Mesenchymal stem cell (in vitro differentiated cells and primary cell): Measurements from ENCODE around the gene KLHL17.

Source experiments
- DNase-seq: peaks from one replicate; pipeline ENCODE4 v3.0.0-alpha.2; 2013
- H2AFZ ChIP-seq: one replicate; pipeline ENCODE4 v1.6.1; 2013; ENCODE audit warnings: low read depth, mild to moderate bottlenecking, control low read depth, inconsistent platforms, low read length, moderate library complexity
- H2AK5ac ChIP-seq: 2 replicates; pipeline ENCODE4 v1.6.1; 2013; ENCODE audit warnings: low read length, moderate library complexity, mild to moderate bottlenecking, inconsistent platforms; ENCODE audit not compliant: severe bottlenecking
- H2BK120ac ChIP-seq: one replicate; pipeline ENCODE4 v1.6.1; 2013; ENCODE audit warnings: low read depth, mild to moderate bottlenecking, inconsistent platforms, low read length, moderate library complexity
- H2BK12ac ChIP-seq, 2 experiments: one replicate each; pipeline ENCODE4 v1.6.1; 2013; ENCODE audit warnings: inconsistent platforms in 2 of 2, low read length in 2 of 2, mild to moderate bottlenecking in 2 of 2, moderate library complexity in 2 of 2, control low read depth in 1 of 2
- H2BK15ac ChIP-seq: one replicate; pipeline ENCODE4 v1.6.1; 2013; ENCODE audit warnings: mild to moderate bottlenecking, low read depth, inconsistent platforms; ENCODE audit not compliant: poor library complexity, severe bottlenecking
- H2BK5ac ChIP-seq: 2 replicates; pipeline ENCODE4 v1.6.1; 2013; ENCODE audit warnings: low read depth, mild to moderate bottlenecking, low read length, control low read depth, inconsistent platforms; ENCODE audit not compliant: poor library complexity, severe bottlenecking
- H3K14ac ChIP-seq, 2 experiments: one replicate each; pipeline ENCODE4 v1.6.1; 2013; ENCODE audit warnings: inconsistent platforms in 2 of 2, low read length in 2 of 2, control low read depth in 1 of 2, mild to moderate bottlenecking in 1 of 2, moderate library complexity in 1 of 2
- H3K18ac ChIP-seq, 2 experiments: one replicate each; pipeline ENCODE4 v1.6.1; 2013; ENCODE audit warnings: inconsistent platforms in 2 of 2, low read length in 2 of 2, control low read depth in 1 of 2, low read depth in 1 of 2, mild to moderate bottlenecking in 1 of 2
- H3K23ac ChIP-seq, 2 experiments: one replicate each; pipeline ENCODE4 v1.6.1; 2013; ENCODE audit warnings: inconsistent platforms in 2 of 2, low read length in 2 of 2, mild to moderate bottlenecking in 2 of 2, moderate library complexity in 2 of 2, control low read depth in 1 of 2
- H3K27ac ChIP-seq: 2 replicates; pipeline ENCODE4 v1.5.1; 2013; ENCODE audit warnings: mild to moderate bottlenecking, moderate library complexity, low read length, control low read depth, inconsistent platforms; ENCODE audit not compliant: poor library complexity, severe bottlenecking
- H3K27me3 ChIP-seq, 2 experiments: 2 replicates each; pipeline versions ENCODE4 v1.6.1 to v1.7.0; 2013; ENCODE audit warnings: low read length in 2 of 2, mild to moderate bottlenecking in 2 of 2, moderate library complexity in 2 of 2, control low read depth in 1 of 2, inconsistent platforms in 1 of 2; ENCODE audit not compliant: control insufficient read depth in 1 of 2, insufficient read depth in 1 of 2
- H3K36me3 ChIP-seq, 2 experiments: 2 replicates each; pipeline versions ENCODE4 v1.6.1 to v1.7.0; 2013; ENCODE audit warnings: low read length in 2 of 2, control low read depth in 1 of 2, inconsistent platforms in 1 of 2, low read depth in 1 of 2, mild to moderate bottlenecking in 1 of 2; ENCODE audit not compliant: insufficient read depth in 2 of 2, control insufficient read depth in 1 of 2
- H3K4ac ChIP-seq, 2 experiments: one replicate each; pipeline ENCODE4 v1.6.1; 2013; ENCODE audit warnings: inconsistent platforms in 2 of 2, low read length in 2 of 2, mild to moderate bottlenecking in 2 of 2, moderate library complexity in 2 of 2, control low read depth in 1 of 2, low read depth in 1 of 2
- H3K4me1 ChIP-seq: 2 replicates; pipeline ENCODE4 v1.6.1; 2013; ENCODE audit warnings: low read depth, low read length, control low read depth; ENCODE audit not compliant: control insufficient read depth, insufficient read depth
- H3K4me2 ChIP-seq: 2 replicates; pipeline ENCODE4 v1.6.1; 2013; ENCODE audit warnings: low read length, mild to moderate bottlenecking, inconsistent platforms; ENCODE audit not compliant: poor library complexity, severe bottlenecking
- H3K4me3 ChIP-seq, 2 experiments: 2 replicates each; pipeline versions ENCODE4 v1.5.1 to v1.7.0; 2013; ENCODE audit warnings: low read length in 2 of 2, mild to moderate bottlenecking in 2 of 2, control low read depth in 1 of 2, low read depth in 1 of 2; ENCODE audit not compliant: insufficient read depth in 1 of 2
- H3K79me1 ChIP-seq: replicated peaks from 2 replicates; pipeline ENCODE4 v1.6.1; 2013; ENCODE audit warnings: mild to moderate bottlenecking, control low read depth, low read length, inconsistent platforms; ENCODE audit not compliant: poor library complexity, severe bottlenecking
- H3K9ac ChIP-seq: 2 replicates; pipeline ENCODE4 v1.7.0; 2013; ENCODE audit warnings: mild to moderate bottlenecking, low read length, moderate library complexity
- H3K9me3 ChIP-seq: 2 replicates; pipeline ENCODE4 v1.7.0; 2013; ENCODE audit warnings: mild to moderate bottlenecking, low read length; ENCODE audit not compliant: control insufficient read depth
- H4K8ac ChIP-seq: one replicate; pipeline ENCODE4 v1.6.1; 2013; ENCODE audit warnings: inconsistent platforms, mild to moderate bottlenecking, low read length, moderate library complexity
- H4K91ac ChIP-seq: one replicate; pipeline ENCODE4 v1.6.1; 2013; ENCODE audit warnings: mild to moderate bottlenecking, low read length, inconsistent platforms
- WGBS: methylation state at CpG from one replicate; pipeline ENCODE4 v1.1.7; 2013; ENCODE audit warnings: mixed read lengths; 5-methylcytosine and 5-hydroxymethylcytosine counted together

The KLHL17 gene

DNA sequence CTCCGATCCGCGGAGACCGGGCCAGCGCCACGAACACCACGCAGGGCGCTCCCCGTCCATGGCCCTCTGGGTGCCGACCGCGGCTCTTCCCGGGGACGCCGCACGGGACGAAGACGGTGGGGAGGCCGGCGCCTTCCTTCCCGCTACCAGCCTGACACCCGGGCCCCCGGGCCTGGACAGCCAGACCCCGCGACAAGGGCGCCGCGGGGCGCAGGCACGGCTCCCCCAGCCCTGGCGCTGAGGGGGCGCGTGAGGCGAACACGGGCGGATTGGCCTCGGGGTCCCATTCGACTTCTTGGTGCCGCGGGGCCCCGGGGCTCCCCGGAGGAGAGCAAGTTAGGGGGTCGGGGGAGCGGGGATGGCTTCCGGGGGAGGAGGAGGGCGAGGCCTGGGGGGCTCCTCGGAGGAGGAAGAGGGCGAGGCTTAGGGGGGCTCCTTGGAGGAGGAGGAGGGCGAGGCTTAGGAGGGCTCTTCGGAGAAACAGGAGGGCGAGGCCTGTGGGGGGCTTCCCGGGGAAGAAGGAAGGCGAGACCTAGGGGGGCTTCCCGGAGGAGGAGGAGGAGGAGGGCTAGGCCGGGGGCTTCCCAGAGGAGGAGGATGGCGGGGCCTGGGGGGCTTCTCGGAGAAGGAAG, 537 bp upstream of the KLHL17 start:
- Histone ChIP-seq H3K36me3 (peaks cover 34 to 60% of the 10 kb centered on the region in 2 experiments), H2BK15ac (peak overlapping the region; percentile 95), H3K27ac (no peak overlapping the region)

GRCh38 chr1:961132-961669, 817 bp downstream of the KLHL17 start:
- H2AK5ac ChIP-seq, result no peak overlapping the region
- H2AFZ ChIP-seq, result peak overlapping the region; percentile 46
- H3K9me3 ChIP-seq, result no peaks in the 10 kb centered on the region
- peak overlapping the region in 1 of 2 experiments; percentile 61 for H3K18ac ChIP-seq
- peak overlapping the region; percentile 9 to 57 for H3K4ac ChIP-seq
- H3K36me3 ChIP-seq, result peaks cover 20 to 58% of the 10 kb centered on the region in 2 experiments
- peak overlapping the region in 1 of 2 experiments; percentile 64 for H2BK12ac ChIP-seq
- peak overlapping the region; percentile 67 to 93 for H3K4me3 ChIP-seq
- peak overlapping the region in 1 of 2 experiments; percentile 53 for H3K14ac ChIP-seq
- peak overlapping the region; percentile 90 for H3K4me2 ChIP-seq
- no peaks in the 10 kb centered on the region for H3K27me3 ChIP-seq
- H3K4me1 ChIP-seq, result peaks cover 28% of the 10 kb centered on the region
- H2BK120ac ChIP-seq, result no peak overlapping the region
- 33% methylated on average over 55 of the region's 56 CpGs for WGBS
- peaks cover 33% of the 10 kb centered on the region for H3K79me1 ChIP-seq
- no peak overlapping the region for H3K23ac ChIP-seq
- peak overlapping the region; percentile 53 for H3K9ac ChIP-seq
- no peak for DNase-seq
- H4K91ac ChIP-seq, result peak overlapping the region; percentile 37
- peak overlapping the region; percentile 28 for H4K8ac ChIP-seq
- peak overlapping the region; percentile 38 for H2BK15ac ChIP-seq
- H3K27ac ChIP-seq, result no peak overlapping the region
- no peak overlapping the region for H2BK5ac ChIP-seq

More for the DNA sequence above, 537 bp upstream of the KLHL17 start:
- peak overlapping the region in 1 of 2 experiments; percentile 64 for H2BK12ac ChIP-seq
- peak overlapping the region; percentile 91 to 93 for H3K4me3 ChIP-seq
- WGBS, result 59% methylated on average over 55 of the region's 57 CpGs
- peak overlapping the region; percentile 84 for H4K8ac ChIP-seq
- peaks cover 21% of the 10 kb centered on the region for H3K4me1 ChIP-seq
- H4K91ac ChIP-seq, result peak overlapping the region; percentile 79
- no peak overlapping the region for H3K4ac ChIP-seq
- H2BK120ac ChIP-seq, result peak overlapping the region; percentile 80
- H3K14ac ChIP-seq, result no peak overlapping the region
- H2AK5ac ChIP-seq, result no peak overlapping the region
- peak overlapping the region; percentile 26 for H3K9ac ChIP-seq
- no peaks in the 10 kb centered on the region for H3K27me3 ChIP-seq
- DNase-seq, result no peak
- H3K23ac ChIP-seq, result no peak overlapping the region
- H3K18ac ChIP-seq, result peak overlapping the region; percentile 42 to 66
- no peaks in the 10 kb centered on the region for H3K9me3 ChIP-seq
- peaks cover 45% of the 10 kb centered on the region for H3K79me1 ChIP-seq
- H2BK5ac ChIP-seq, result no peak overlapping the region
- H3K4me2 ChIP-seq, result peak overlapping the region; percentile 65
- no peak overlapping the region for H2AFZ ChIP-seq

DNA sequence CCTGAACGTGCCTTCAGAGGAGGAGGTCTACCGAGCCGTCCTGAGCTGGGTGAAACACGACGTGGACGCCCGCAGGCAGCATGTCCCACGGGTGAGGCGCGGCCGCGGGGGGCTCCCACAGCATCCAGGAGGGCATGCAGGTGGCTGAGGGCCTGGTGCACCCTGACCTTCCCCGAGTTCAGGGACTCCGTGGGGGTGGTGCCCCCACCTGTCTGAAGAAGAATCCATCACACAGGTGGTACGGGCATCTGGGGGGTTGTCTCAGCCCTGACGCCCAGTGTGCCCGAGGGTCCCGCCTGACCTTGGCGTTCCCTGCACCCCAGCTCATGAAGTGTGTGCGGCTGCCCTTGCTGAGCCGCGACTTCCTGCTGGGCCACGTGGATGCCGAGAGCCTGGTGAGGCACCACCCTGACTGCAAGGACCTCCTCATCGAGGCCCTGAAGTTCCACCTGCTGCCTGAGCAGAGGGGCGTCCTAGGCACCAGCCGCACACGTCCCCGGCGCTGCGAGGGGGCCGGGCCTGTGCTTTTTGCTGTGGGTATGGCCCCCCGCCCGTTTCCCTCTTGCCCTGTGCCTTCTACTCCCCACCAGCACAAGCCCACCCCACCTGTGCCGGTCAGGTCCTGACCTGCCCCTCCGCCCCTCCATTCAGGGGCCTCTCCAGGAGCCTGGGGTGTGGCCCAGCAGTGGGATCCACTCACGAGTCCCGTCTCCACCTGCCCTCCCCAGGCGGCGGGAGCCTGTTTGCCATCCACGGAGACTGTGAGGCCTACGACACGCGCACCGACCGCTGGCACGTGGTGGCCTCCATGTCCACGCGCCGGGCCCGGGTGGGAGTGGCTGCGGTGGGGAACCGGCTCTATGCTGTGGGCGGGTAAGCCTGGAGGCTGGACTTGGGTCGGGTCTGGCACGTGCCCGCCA, 2.3 kb downstream of the KLHL17 start:
- Histone ChIP-seq H3K14ac (no peak overlapping the region), H2AFZ (no peak overlapping the region), H2BK15ac (no peak overlapping the region), H3K9me3 (no peaks in the 10 kb centered on the region), H3K4me3 (no peak overlapping the region), H4K91ac (no peak overlapping the region), H3K4ac (no peak overlapping the region), H2BK5ac (no peak overlapping the region), H3K27ac (no peak overlapping the region), H3K23ac (no peak overlapping the region), H3K9ac (no peak overlapping the region), H3K4me1 (peaks cover 38% of the 10 kb centered on the region), H3K36me3 (peaks cover 13 to 45% of the 10 kb centered on the region in 2 experiments), H3K27me3 (peaks cover 0 to 6% of the 10 kb centered on the region in 2 experiments), H3K18ac (no peak overlapping the region), H2BK12ac (no peak overlapping the region), H4K8ac (no peak overlapping the region), H3K79me1 (peaks cover 23% of the 10 kb centered on the region), H3K4me2 (no peak overlapping the region), H2AK5ac (no peak overlapping the region), H2BK120ac (no peak overlapping the region)
- 97% methylated on average over 57 of the region's 57 CpGs for WGBS
- DNase-seq, result no peak

GRCh38 chr1:963301-963651, 2.9 kb downstream of the KLHL17 start:
- peaks cover 34% of the 10 kb centered on the region for H3K4me1 ChIP-seq
- H2AK5ac ChIP-seq, result no peak overlapping the region
- WGBS, result 98% methylated on average over 16 of the region's 16 CpGs
- no peak for DNase-seq
- no peak overlapping the region for H3K9ac ChIP-seq
- H2BK15ac ChIP-seq, result no peak overlapping the region
- H3K14ac ChIP-seq, result no peak overlapping the region
- H3K79me1 ChIP-seq, result peaks cover 20% of the 10 kb centered on the region
- peaks cover 0 to 11% of the 10 kb centered on the region in 2 experiments for H3K27me3 ChIP-seq
- no peak overlapping the region for H2BK5ac ChIP-seq
- H2BK120ac ChIP-seq, result no peak overlapping the region
- no peak overlapping the region for H2BK12ac ChIP-seq
- H3K4me2 ChIP-seq, result no peak overlapping the region
- no peak overlapping the region for H4K8ac ChIP-seq
- H3K4ac ChIP-seq, result no peak overlapping the region
- no peaks in the 10 kb centered on the region for H3K9me3 ChIP-seq
- H3K36me3 ChIP-seq, result peaks cover 13 to 45% of the 10 kb centered on the region in 2 experiments
- peak overlapping the region in 1 of 2 experiments; percentile 5 for H3K4me3 ChIP-seq
- H3K23ac ChIP-seq, result no peak overlapping the region
- H3K27ac ChIP-seq, result no peak overlapping the region
- H4K91ac ChIP-seq, result no peak overlapping the region
- no peak overlapping the region for H2AFZ ChIP-seq
- no peak overlapping the region for H3K18ac ChIP-seq
